HL-60 (cell line): ENCODE results near the gene ADSL.

Experiments used
- CTCF ChIP-seq: IDR thresholded peaks from one replicate; pipeline ENCODE4 v1.5.1; 2011; ENCODE audit warnings: low read length, control low read depth, inconsistent platforms; ENCODE audit not compliant: insufficient read depth
- POLR2AphosphoS5 ChIP-seq: IDR thresholded peaks from 2 replicates; pipeline ENCODE4 v1.6.1; 2012; ENCODE audit warnings: low read depth
- SPI1 ChIP-seq: IDR thresholded peaks from 2 replicates; pipeline ENCODE4 v1.6.1; 2012; ENCODE audit warnings: low read depth, mild to moderate bottlenecking, borderline replicate concordance

- TF ChIP-seq CTCF: no peak
- no peak for TF ChIP-seq POLR2AphosphoS5
- TF ChIP-seq SPI1: no peak
These were observed 28.3 kb downstream of the ADSL start for GRCh38 chr22:40374567-40374966.
